Uterus (tissue), 2 donors: ENCODE data around the gene CFAP97.

ENCODE experiments used
- POLR2A ChIP-seq, 2 donors: fragments of 450-650 bp; IDR thresholded peaks; one replicate each; pipeline ENCODE4 v1.6.1; 2016; ENCODE audit warnings: antibody characterized with exemption in 2 of 2, mild to moderate bottlenecking in 1 of 2, moderate library complexity in 1 of 2
- TF ChIP-seq, protein P1 (sequence below), 4 experiments: fragments of 200-600 bp in 2 of 4; fragments of 450-650 bp in 2 of 4; sonication (generic) in 2 of 4; IDR thresholded peaks; one replicate each; pipeline ENCODE4 v1.5.1; 2016 to 2019; ENCODE audit warnings: antibody characterized with exemption in 4 of 4, mild to moderate bottlenecking in 2 of 4, moderate library complexity in 1 of 4

GRCh38 chr4:185242749-185243533, 39.1 kb upstream of the CFAP97 start:
- no peak for TF ChIP-seq POLR2A (IDR thresholded peaks at IDR 0.05)
- TF ChIP-seq, protein P1, sequence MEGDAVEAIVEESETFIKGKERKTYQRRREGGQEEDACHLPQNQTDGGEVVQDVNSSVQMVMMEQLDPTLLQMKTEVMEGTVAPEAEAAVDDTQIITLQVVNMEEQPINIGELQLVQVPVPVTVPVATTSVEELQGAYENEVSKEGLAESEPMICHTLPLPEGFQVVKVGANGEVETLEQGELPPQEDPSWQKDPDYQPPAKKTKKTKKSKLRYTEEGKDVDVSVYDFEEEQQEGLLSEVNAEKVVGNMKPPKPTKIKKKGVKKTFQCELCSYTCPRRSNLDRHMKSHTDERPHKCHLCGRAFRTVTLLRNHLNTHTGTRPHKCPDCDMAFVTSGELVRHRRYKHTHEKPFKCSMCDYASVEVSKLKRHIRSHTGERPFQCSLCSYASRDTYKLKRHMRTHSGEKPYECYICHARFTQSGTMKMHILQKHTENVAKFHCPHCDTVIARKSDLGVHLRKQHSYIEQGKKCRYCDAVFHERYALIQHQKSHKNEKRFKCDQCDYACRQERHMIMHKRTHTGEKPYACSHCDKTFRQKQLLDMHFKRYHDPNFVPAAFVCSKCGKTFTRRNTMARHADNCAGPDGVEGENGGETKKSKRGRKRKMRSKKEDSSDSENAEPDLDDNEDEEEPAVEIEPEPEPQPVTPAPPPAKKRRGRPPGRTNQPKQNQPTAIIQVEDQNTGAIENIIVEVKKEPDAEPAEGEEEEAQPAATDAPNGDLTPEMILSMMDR (IDR thresholded peaks at IDR 0.05): no peak
